ENCODE results near the gene CLTCL1.

DNA sequence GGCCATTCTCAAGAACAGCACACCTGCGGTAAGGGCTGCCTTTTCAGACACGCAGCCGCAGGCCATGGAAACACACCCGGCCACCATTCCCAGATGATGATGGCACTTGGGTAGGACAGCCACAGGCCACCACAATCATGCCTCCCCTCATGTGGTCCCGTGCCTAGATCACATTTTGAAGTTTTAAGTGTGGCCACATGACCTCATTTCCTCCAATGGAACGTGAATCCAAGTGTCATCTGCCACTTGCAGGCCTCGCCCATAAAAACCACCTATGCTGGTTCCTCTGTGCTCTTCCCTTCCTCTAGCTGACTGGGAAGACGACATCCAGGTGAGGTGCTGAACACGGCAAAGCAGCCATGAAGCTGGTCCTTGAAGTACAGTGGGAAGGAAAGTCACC is 68.4 kb downstream of the CLTCL1 start:
- TF ChIP-seq CTCF (IDR thresholded peaks at IDR 0.05) (no peak), EZH2 (IDR thresholded peaks at IDR 0.05; ENCODE audit: borderline replicate concordance, insufficient read depth, low read depth, low read length, poor library complexity, severe bottlenecking) (no peak)

Data from B cell (primary cell).